Thoracic aorta (tissue), 2 donors: ENCODE results near the gene GUCA2A. TPM values are rescaled to one million over a fixed set of nuclear protein-coding genes. Genes with fewer than 3 reads are reported as not detected.

Experiments
- ATAC-seq: fragments of 150-250 bp; one replicate; pipeline ENCODE4 v1.8.0; 2017; ENCODE audit warnings: low read depth; ENCODE audit not compliant: insufficient number of reproducible peaks, low FRiP score
- DNase-seq: peaks from one replicate; pipeline ENCODE4 v3.0.0-alpha.2; 2020; ENCODE audit warnings: low spot score
- H3K27ac ChIP-seq, 2 donors: fragments of 200-600 bp; sonication (generic); 1 replicate in 1 of 2; 2 replicates in 1 of 2; pipeline ENCODE4 v1.5.1; 2016; ENCODE audit warnings: mild to moderate bottlenecking in 2 of 2, moderate library complexity in 2 of 2
- H3K27me3 ChIP-seq: fragments of 200-600 bp; sonication (generic); replicated peaks from 2 replicates; pipeline ENCODE4 v1.6.0; 2016; ENCODE audit warnings: mild to moderate bottlenecking; ENCODE audit not compliant: insufficient read depth
- H3K36me3 ChIP-seq: fragments of 200-600 bp; sonication (generic); one replicate; pipeline ENCODE4 v1.5.1; 2016
- H3K4me1 ChIP-seq, 2 donors: fragments of 200-600 bp; sonication (generic); 1 replicate in 1 of 2; 2 replicates in 1 of 2; pipeline versions ENCODE4 v1.5.1 to v1.6.0; 2016; ENCODE audit warnings: low read depth in 2 of 2, mild to moderate bottlenecking in 1 of 2; ENCODE audit not compliant: control insufficient read depth in 1 of 2
- H3K4me3 ChIP-seq: fragments of 200-600 bp; sonication (generic); 2 replicates; pipeline ENCODE4 v1.5.1; 2016; ENCODE audit warnings: mild to moderate bottlenecking
- H3K9me3 ChIP-seq: fragments of 200-600 bp; sonication (generic); 2 replicates; pipeline ENCODE4 v1.5.1; 2016
- total RNA-seq, 2 donors: library from RNA; depleted of rRNA; stranded (reverse); fragments of >200 nt; gene quantifications; one replicate each; pipeline versions ENCODE4 v1.1.0 to v1.2.3, GENCODE V29; 2016
- TF ChIP-seq, protein P1 (sequence below): fragments of 200-600 bp; sonication (generic); IDR thresholded peaks from one replicate; pipeline ENCODE4 v1.5.1; 2019; ENCODE audit warnings: antibody characterized with exemption

GUCA2A gene
- total RNA-seq, 2 donors from 2014 or later, result not detected

DNA sequence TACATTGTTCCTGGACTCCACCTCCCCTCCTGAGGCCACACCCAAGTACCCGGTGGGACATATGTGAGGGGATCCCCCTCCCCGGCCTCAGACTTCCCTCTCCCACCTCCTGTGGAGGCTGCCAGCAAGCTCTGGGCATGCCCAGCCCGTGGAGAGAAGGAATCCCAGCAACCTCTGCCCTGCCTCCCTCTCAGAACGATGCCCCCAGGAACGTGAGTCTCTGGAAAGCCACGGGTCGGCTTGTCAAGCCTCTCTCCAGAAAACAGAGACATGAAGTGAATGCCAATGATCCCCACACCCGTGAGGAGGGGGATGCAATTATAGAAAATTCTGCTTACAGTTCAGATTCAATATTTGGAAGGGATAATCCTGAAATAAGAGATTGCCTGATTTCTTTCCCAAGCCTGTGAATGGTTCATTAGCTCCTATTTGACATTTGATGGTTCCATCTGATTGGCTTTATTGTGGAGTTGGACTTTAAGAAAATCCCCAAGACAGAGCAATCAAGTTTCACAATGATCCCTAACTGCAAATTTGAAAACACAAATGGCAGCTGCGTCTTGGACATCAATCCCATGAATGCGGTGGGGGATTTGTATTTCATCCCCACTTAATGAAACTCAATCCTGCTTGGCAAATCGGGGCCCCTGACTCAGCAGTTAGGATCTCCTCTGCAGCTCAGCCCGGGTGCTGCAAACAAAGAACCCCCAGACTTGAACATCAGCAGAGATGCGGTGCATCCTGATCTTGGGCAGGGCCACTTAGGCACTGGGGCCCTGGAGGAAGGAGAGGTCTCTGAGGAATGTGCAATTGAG, 20.4 kb downstream of the GUCA2A start:
- ATAC-seq, result no peak
- Histone ChIP-seq H3K36me3 (no peaks in the 10 kb centered on the region), H3K4me3 (no peak overlapping the region), H3K9me3 (no peaks in the 10 kb centered on the region), H3K27ac (no peak overlapping the region), H3K4me1 (no peaks in the 10 kb centered on the region), H3K27me3 (no peaks in the 10 kb centered on the region)
- TF ChIP-seq, protein P1, sequence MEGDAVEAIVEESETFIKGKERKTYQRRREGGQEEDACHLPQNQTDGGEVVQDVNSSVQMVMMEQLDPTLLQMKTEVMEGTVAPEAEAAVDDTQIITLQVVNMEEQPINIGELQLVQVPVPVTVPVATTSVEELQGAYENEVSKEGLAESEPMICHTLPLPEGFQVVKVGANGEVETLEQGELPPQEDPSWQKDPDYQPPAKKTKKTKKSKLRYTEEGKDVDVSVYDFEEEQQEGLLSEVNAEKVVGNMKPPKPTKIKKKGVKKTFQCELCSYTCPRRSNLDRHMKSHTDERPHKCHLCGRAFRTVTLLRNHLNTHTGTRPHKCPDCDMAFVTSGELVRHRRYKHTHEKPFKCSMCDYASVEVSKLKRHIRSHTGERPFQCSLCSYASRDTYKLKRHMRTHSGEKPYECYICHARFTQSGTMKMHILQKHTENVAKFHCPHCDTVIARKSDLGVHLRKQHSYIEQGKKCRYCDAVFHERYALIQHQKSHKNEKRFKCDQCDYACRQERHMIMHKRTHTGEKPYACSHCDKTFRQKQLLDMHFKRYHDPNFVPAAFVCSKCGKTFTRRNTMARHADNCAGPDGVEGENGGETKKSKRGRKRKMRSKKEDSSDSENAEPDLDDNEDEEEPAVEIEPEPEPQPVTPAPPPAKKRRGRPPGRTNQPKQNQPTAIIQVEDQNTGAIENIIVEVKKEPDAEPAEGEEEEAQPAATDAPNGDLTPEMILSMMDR, result no peak
- no peak for DNase-seq

DNA sequence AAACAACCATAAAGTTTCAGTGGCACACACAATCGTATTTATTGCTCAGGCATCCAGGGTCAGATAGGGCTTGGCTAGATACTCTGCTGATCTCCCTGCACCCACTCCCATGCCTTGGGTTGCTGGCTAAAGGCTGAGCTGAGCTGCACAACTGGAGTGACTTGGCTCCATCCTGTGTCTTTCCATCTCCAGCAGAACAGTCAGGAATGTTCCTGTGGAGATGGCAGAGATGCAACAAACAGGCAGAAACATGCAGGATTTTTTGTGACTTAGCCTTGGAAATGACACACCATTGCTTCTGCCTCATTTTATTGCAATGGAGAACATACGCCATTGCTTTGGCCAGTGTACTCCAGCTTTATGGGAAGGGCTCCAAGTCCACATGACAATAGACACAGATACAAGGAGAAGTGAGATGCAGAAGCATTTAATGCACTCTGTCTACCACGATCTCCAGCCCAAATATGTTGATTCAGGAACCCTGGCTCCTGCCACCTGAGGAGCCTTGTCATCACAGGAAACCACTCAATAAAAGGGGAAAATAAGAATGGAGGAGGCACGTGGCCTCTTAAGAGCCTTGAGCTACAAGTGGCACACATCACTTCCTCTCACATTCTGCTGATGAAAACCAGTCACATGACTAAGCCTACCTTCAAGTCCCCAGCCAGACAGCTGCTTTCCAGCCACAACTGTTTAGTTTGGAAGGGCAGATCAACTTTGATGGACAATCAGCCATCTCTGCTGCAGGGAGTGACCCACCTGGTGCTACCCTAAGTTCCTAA, 21.5 kb downstream of the GUCA2A start:
- no peak overlapping the region for H3K4me3 ChIP-seq
- no peaks in the 10 kb centered on the region for H3K36me3 ChIP-seq
- TF ChIP-seq, protein P1, result no peak
- H3K27me3 ChIP-seq, result no peaks in the 10 kb centered on the region
- H3K9me3 ChIP-seq, result no peaks in the 10 kb centered on the region
- no peak for DNase-seq
- no peak overlapping the region for H3K27ac ChIP-seq
- no peaks in the 10 kb centered on the region for H3K4me1 ChIP-seq
- no peak for ATAC-seq

DNA sequence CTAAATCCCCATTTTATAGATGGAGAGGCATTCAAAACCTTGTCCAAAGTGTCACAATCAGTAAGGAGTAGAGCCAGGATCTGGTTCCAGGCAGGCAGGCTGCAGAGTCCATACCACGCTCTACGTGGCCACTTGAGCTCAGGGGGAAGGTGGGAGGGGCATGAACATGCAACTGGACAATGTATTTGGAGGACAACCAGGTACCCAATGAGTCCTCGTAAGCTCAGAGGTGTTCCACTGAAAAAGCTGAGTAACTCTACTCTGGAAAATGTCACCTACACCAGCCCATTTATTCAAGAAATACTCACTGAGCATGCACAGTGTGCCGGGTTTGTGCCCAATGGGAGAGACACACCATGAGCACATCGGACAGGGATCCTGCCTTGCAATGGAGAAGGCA, 22.6 kb downstream of the GUCA2A start:
- no peak overlapping the region for H3K27ac ChIP-seq
- no peaks in the 10 kb centered on the region for H3K9me3 ChIP-seq
- DNase-seq (no peak), ATAC-seq (no peak)
- H3K27me3 ChIP-seq, result no peaks in the 10 kb centered on the region
- H3K4me1 ChIP-seq, result no peaks in the 10 kb centered on the region
- no peaks in the 10 kb centered on the region for H3K36me3 ChIP-seq
- no peak overlapping the region for H3K4me3 ChIP-seq
- TF ChIP-seq, protein P1, result no peak

DNA sequence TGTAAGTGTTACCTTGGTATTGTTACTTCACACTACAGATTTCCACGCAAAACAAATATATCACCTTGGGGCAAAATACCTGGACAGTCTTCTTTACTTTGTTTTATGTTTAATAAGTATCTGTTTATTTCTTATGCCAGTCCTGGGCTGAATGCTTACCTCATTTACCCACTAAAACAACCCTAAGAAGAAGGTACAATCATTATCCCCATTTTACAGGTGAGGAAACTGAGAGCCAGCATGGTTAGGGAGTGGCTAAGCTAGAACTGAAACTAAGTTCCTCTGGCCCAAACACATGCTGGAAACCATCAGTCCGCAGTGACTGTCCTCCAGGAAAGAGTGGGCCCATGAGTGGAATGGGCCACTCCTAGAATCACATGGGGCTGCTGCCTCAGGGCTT, 24.4 kb downstream of the GUCA2A start:
- Histone ChIP-seq H3K4me1 (no peaks in the 10 kb centered on the region), H3K27me3 (no peaks in the 10 kb centered on the region), H3K36me3 (no peaks in the 10 kb centered on the region), H3K27ac (no peak overlapping the region), H3K9me3 (no peaks in the 10 kb centered on the region), H3K4me3 (no peak overlapping the region)
- TF ChIP-seq, protein P1, result no peak
- DNase-seq (no peak), ATAC-seq (no peak)

DNA sequence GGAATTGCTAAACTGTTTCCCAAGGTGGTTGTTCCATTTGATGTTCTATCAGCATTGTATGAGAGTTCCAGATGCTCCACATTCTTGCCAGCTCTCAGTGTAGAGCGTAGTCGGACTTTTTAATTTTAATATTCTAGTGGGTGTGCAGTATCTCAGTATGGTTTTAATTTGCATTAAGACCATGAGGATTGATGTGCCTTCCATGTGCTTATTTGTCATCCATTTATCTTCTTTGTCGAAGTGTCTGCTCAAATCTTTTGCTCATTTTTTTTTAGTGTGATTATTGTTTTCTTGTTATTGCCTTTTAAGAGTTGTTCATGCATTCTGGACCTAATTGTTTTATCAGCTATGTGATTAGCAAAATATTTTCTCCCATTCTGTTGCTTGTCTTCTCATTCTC, 25.1 kb downstream of the GUCA2A start:
- H3K36me3 ChIP-seq, result no peaks in the 10 kb centered on the region
- no peak overlapping the region for H3K4me3 ChIP-seq
- DNase-seq (no peak), ATAC-seq (no peak)
- H3K27ac ChIP-seq, result no peak overlapping the region
- H3K9me3 ChIP-seq, result no peaks in the 10 kb centered on the region
- H3K4me1 ChIP-seq, result no peaks in the 10 kb centered on the region
- no peaks in the 10 kb centered on the region for H3K27me3 ChIP-seq
- TF ChIP-seq, protein P1, result no peak
